AG08396 (cell line): ENCODE measurements around the gene RAD52.
"Not testable (repeated sequence)": the region's sequence is repeated elsewhere in the genome, so short reads cannot be mapped to it uniquely, and the experiment has no call there.

Experiments used
- DNase-seq: peaks from one replicate; pipeline ENCODE4 v3.0.0; 2012; ENCODE audit warnings: low spot score, mixed read lengths

The RAD52 gene

GRCh38 chr12:967641-968040 is 18.1 kb upstream of the RAD52 start:
- no peak for DNase-seq

- DNase-seq = no peak
These were observed 17.2 kb upstream of the RAD52 start for GRCh38 chr12:966724-967123.

- no peak for DNase-seq
These were observed 9.2 kb upstream of the RAD52 start for GRCh38 chr12:958588-959123.

GRCh38 chr12:955939-956338 is 6.4 kb upstream of the RAD52 start:
- no peak for DNase-seq

- DNase-seq = no peak
These were observed 5.2 kb upstream of the RAD52 start for GRCh38 chr12:954741-955140.

- DNase-seq = peak; percentile 35
These were observed 4.3 kb upstream of the RAD52 start for GRCh38 chr12:953776-954175.

GRCh38 chr12:951176-951575 is 1.7 kb upstream of the RAD52 start:
- DNase-seq = no peak

GRCh38 chr12:948238-948637 is 1.3 kb downstream of the RAD52 start:
- DNase-seq = no peak

- no peak for DNase-seq
These were observed 2.9 kb downstream of the RAD52 start for GRCh38 chr12:946631-947030.

- no peak for DNase-seq
These were observed 3.3 kb downstream of the RAD52 start for GRCh38 chr12:946212-946611.

- no peak for DNase-seq
These were observed 5.3 kb downstream of the RAD52 start for GRCh38 chr12:944211-944610.

GRCh38 chr12:943051-943450 is 6.4 kb downstream of the RAD52 start:
- no peak for DNase-seq

- DNase-seq = no peak
These were observed 10.7 kb downstream of the RAD52 start for GRCh38 chr12:938810-939209.

GRCh38 chr12:936377-937345 is 12.8 kb downstream of the RAD52 start:
- no peak for DNase-seq

- DNase-seq = not testable (repeated sequence)
These were observed 13.6 kb downstream of the RAD52 start for GRCh38 chr12:935891-936290.

GRCh38 chr12:931591-931990 is 17.9 kb downstream of the RAD52 start:
- no peak for DNase-seq

- no peak for DNase-seq
These were observed 18.4 kb downstream of the RAD52 start for GRCh38 chr12:931060-931459.

- no peak for DNase-seq
These were observed 22.9 kb downstream of the RAD52 start for GRCh38 chr12:926641-927040.

- no peak for DNase-seq
These were observed 27.2 kb downstream of the RAD52 start for GRCh38 chr12:922285-922684.

GRCh38 chr12:920676-921075 is 28.8 kb downstream of the RAD52 start:
- DNase-seq = no peak

GRCh38 chr12:916712-917445 is 32.6 kb downstream of the RAD52 start:
- DNase-seq = no peak

GRCh38 chr12:916240-916639 is 33.3 kb downstream of the RAD52 start:
- no peak for DNase-seq

GRCh38 chr12:915090-915489 is 34.4 kb downstream of the RAD52 start:
- DNase-seq = no peak
